Uterine smooth muscle cell (primary cell): ENCODE data around the gene SPEM2. TPM values are rescaled to one million over a fixed set of nuclear protein-coding genes. Genes with fewer than 3 reads are reported as not detected.

ENCODE experiments used
- total RNA-seq: library from RNA; depleted of rRNA; stranded (reverse); fragments of >200 nt; gene quantifications from 2 replicates; pipeline ENCODE4 v1.2.3, GENCODE V29; 2014

The SPEM2 gene
- not detected in 2 replicates for total RNA-seq

DNA sequence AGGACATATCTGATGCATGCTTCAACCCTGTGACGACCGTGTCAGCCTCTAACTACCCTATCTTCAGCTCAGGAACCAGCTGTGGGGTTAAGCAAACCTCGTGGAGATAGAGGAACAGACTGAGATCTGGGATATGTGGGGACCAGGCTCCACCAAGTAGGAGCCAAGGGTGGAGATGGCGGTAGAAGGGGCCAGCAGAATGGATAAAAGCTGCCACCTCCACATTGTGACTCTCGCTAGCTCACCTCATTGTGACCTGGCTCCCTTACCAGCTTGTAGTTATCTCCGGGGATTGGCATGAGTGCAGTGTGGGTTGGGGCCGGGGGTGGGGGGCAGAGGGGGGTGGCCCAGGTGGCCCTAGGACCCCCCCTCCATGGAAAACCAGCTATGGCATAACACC lies at the start of gene SPEM2:
Gene SPEM2, plus strand, starts transcription at position 301 of the 400 bp plus-strand sequence. Its CDS starts 73 bp downstream, at position 374.

DNA sequence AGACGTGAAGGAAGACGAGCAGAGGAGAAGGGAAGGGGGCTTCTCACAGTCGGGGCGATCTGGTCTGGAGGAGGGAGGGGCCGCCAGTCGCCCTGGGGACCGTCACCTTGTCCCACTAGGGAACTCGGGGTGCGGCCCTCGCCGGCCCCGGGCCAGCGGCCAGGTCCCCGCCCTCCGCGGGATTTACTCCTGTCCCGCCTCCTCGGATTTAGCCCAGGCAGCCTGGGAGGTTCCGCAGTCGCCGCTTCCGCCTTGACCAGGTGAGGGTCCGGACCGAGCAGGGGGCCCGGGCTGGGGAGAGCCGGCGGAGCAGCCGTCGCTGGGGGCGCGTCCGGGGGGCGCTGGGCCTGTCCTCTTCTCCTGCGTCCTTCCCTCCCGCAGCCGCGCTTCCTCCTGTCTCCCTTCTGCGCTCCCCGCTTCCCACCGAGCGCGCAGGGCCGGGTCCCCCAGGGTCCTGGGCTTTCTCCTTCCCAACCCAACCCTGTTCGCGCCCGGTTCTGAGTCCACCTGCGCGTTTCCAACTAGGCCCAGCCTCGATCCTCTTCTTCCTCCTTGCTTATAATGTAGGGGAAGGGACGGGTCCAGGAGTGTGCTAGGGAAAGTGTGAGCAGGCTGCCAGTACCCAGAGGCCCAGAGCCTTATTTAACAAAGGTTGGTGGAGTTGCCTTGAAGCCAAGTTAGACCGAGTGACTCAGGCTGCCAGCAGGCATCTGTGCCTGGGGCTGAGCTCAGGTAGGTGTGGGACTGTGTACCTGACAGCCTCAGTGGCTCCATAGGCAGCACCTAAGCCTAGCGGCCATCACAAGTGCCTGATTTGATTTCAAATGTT lies 44.3 kb upstream of the SPEM2 start, which contains the start of gene TNK1:
Gene TNK1, plus strand, starts transcription at position 235 of the 829 bp plus-strand sequence. CDS start 1,838 bp downstream, outside the sequence.

GRCh38 chr17:7394452-7395191 lies 30.8 kb upstream of the SPEM2 start, which contains the start of gene PLSCR3:
TSS of gene PLSCR3 (minus strand) at chr17:7394525. CDS start at chr17:7394110, 415 bp downstream.

DNA sequence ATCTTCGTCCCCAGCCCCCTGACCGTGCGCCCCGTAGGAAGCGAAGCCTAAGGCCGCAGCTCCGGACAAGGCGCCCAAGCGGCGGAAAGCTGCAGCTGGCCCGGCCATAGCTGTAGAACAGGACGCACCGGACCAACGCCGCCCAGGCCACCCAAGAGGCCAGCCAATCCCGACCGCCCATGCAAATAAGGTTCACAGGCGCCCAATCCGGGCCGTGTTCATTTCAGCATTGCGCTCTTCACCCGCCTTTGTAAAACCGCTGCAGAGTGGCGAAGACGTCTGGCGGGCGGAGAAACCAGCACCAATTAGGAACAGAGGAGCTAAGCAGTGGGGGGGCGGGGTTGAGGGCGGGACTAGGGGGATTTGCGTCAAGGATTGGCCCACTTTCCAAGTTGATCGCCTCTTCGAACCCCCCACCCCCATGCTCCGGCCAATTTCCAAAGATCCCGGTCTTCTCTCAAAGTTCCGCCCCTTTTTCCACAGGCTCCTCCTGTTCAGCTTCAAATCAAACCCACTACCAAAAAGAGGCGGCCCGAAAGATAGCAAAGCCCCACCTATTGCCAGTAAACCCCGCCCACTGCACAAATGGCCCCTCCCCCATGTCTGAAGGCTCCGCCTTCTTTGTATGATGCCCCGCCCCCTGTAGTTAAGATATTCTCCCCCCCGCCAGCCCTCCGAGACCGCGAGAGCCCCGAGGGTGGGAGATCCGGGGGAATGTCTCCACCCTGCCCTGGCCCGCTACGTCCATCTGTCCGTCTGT lies 21.3 kb upstream of the SPEM2 start, which contains the start of gene TMEM256:
Gene TMEM256, minus strand, starts transcription at position 121 of the 760 bp plus-strand sequence. Its CDS starts 13 bp downstream, at position 108.

DNA sequence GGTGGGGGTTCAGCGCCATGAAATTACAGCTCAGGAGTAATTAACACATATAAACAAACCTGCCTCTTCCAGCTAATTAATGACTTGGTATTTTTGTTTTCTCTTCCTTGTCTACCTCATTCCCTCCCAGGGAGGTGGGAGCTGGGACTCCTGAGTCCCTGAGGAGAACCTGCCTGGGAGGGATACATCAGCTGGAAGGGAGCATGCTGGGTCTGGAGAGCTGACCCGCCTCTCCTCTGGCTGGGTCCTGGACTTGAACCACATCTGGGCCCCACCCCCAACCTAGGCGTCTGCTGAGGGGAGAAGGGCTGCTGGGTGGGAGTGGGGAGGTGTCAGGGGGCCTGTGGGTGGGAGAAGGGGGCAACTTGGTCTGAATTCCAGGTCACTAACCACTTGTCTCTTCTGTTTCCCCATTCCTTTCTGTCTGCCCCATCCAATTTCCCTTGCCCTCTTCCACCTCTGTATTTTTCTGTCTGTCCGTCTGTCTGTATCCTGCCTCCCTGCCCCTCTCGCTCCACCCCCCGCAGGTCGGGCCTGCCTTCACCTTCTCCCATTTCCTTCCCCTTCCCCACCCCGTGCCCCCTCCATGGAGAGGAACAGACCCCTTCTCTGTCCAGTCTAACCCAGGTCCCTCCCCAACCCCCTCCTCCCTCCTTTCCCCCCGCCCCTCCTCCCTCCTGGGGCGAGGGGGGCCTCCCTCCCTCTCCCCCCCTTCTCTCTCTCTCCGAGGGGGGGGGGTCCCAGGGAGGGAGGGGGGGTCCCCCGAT lies 17.7 kb upstream of the SPEM2 start, which contains the start of gene NLGN2:
Gene NLGN2, plus strand, starts transcription at position 361 of the 767 bp plus-strand sequence. CDS start 411 bp downstream, outside the sequence.

GRCh38 chr17:7419819-7420610 lies 5.4 kb upstream of the SPEM2 start, which contains the start of gene SPEM1:
TSS of gene SPEM1 (plus strand) at chr17:7420324. CDS start at chr17:7420385, 61 bp downstream.

DNA sequence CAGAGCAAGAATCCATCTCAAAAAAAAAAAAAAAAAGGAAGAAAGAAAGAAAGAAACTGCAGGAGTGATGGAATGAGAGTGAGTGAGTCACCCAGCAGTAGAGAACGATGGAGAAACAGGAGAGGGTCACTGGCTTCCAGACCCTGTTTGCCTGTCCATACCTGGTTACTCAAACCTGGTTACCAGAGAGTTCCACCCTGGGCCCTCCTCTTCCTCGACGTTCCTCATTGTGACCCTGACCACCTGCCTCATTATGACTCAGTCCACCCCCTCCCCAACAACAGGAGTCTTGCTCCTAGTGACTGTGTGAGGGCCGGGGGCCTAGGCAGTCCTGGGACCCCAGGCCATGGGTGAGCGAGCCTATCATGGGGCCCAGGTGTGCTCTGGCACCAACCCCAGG lies 3.1 kb downstream of the SPEM2 start, which contains the start of gene SPEM3:
Gene SPEM3, plus strand, starts transcription at position 301 of the 400 bp plus-strand sequence. Its CDS starts 46 bp downstream, at position 347.

GRCh38 chr17:7439462-7440112 lies 14.2 kb downstream of the SPEM2 start, which contains the start of gene FGF11:
TSS of gene FGF11 (plus strand) at chr17:7439512. CDS start at chr17:7439621, 109 bp downstream.

GRCh38 chr17:7444682-7445618 lies 19.5 kb downstream of the SPEM2 start, which contains the start of gene CHRNB1:
TSS of gene CHRNB1 (plus strand) at chr17:7445061. CDS start at chr17:7445128, 67 bp downstream.

Other genes with a start within 250 kb of the SPEM2 start
- 1.3 and 1.4 TPM in 2 replicates for gene ASGR1, start 246.2 kb upstream of the SPEM2 start, total RNA-seq
- gene DLG4, start 205.8 kb upstream of the SPEM2 start, total RNA-seq, result 15.9 and 19.2 TPM in 2 replicates
- gene ACADVL, start 205.7 kb upstream of the SPEM2 start, total RNA-seq, result 162 and 238 TPM in 2 replicates
- 95.3 and 99.5 TPM in 2 replicates for gene DVL2, start 191.1 kb upstream of the SPEM2 start, total RNA-seq
- gene PHF23, start 186.2 kb upstream of the SPEM2 start, total RNA-seq, result 42.5 and 45.5 TPM in 2 replicates
- gene GABARAP, start 183.2 kb upstream of the SPEM2 start, total RNA-seq, result 74.6 and 149 TPM in 2 replicates
- gene CTDNEP1, start 173.9 kb upstream of the SPEM2 start, total RNA-seq, result 25.7 and 27.9 TPM in 2 replicates
- gene ELP5, start 173.4 kb upstream of the SPEM2 start, total RNA-seq, result 33.0 and 35.5 TPM in 2 replicates
- 2.1 and 4.5 TPM in 2 replicates for gene CLDN7, start 163.1 kb upstream of the SPEM2 start, total RNA-seq
- gene SLC2A4, start 143.9 kb upstream of the SPEM2 start, total RNA-seq, result under 0.01 TPM in 2 replicates
- gene YBX2, start 131.0 kb upstream of the SPEM2 start, total RNA-seq, result under 0.01 TPM in 2 replicates
- gene EIF5A, start 118.0 kb upstream of the SPEM2 start, total RNA-seq, result 450 and 1,318 TPM in 2 replicates
- gene GPS2, start 110.3 kb upstream of the SPEM2 start, total RNA-seq, result 34.6 and 43.2 TPM in 2 replicates
- 24.0 and 32.6 TPM in 2 replicates for gene NEURL4, start 96.3 kb upstream of the SPEM2 start, total RNA-seq
- gene ACAP1, start 89.1 kb upstream of the SPEM2 start, total RNA-seq, result 2.4 and 5.7 TPM in 2 replicates
- gene KCTD11, start 73.5 kb upstream of the SPEM2 start, total RNA-seq, result 6.5 and 9.4 TPM in 2 replicates
- not detected in 2 replicates for gene TMEM95, start 70.5 kb upstream of the SPEM2 start, total RNA-seq
- under 0.01 and 0.66 TPM in 2 replicates for gene TNK1, start 44.5 kb upstream of the SPEM2 start, total RNA-seq
- gene PLSCR3, start 31.1 kb upstream of the SPEM2 start, total RNA-seq, result 11.4 and 20.5 TPM in 2 replicates
- gene TMEM256, start 21.5 kb upstream of the SPEM2 start, total RNA-seq, result 69.7 and 102 TPM in 2 replicates
- 8.2 and 10.7 TPM in 2 replicates for gene NLGN2, start 17.8 kb upstream of the SPEM2 start, total RNA-seq
- gene SPEM1, start 5.3 kb upstream of the SPEM2 start, total RNA-seq, result not detected in 2 replicates
- gene SPEM3, start 3.2 kb downstream of the SPEM2 start, total RNA-seq, result not detected in 2 replicates
- gene TMEM102, start 9.8 kb downstream of the SPEM2 start, total RNA-seq, result 1.2 and 2.2 TPM in 2 replicates
- 0.77 and 1.7 TPM in 2 replicates for gene FGF11, start 13.9 kb downstream of the SPEM2 start, total RNA-seq
- 3.4 and 6.6 TPM in 2 replicates for gene CHRNB1, start 19.4 kb downstream of the SPEM2 start, total RNA-seq
- 14.8 and 24.1 TPM in 2 replicates for gene ZBTB4, start 54.0 kb downstream of the SPEM2 start, total RNA-seq
- gene SLC35G6, start 55.8 kb downstream of the SPEM2 start, total RNA-seq, result not detected in 2 replicates
- gene POLR2A, start 58.8 kb downstream of the SPEM2 start, total RNA-seq, result 90.6 and 114 TPM in 2 replicates
- 6.1 and 10.0 TPM in 2 replicates for gene TNFSF12, start 123.4 kb downstream of the SPEM2 start, total RNA-seq
- gene TNFSF13, start 133.1 kb downstream of the SPEM2 start, total RNA-seq, result 0.44 and 0.75 TPM in 2 replicates
- 73.1 and 83.8 TPM in 2 replicates for gene SENP3, start 136.3 kb downstream of the SPEM2 start, total RNA-seq
- 12.8 and 16.2 TPM in 2 replicates for gene CD68, start 154.0 kb downstream of the SPEM2 start, total RNA-seq
- gene MPDU1, start 158.2 kb downstream of the SPEM2 start, total RNA-seq, result 77.5 and 140 TPM in 2 replicates
- 0.12 and 0.33 TPM in 2 replicates for gene SOX15, start 164.5 kb downstream of the SPEM2 start, total RNA-seq
- gene FXR2, start 189.3 kb downstream of the SPEM2 start, total RNA-seq, result 62.0 and 65.4 TPM in 2 replicates
- gene SAT2, start 202.2 kb downstream of the SPEM2 start, total RNA-seq, result 30.0 and 43.9 TPM in 2 replicates
- 0.11 and 0.37 TPM in 2 replicates for gene SHBG, start 204.5 kb downstream of the SPEM2 start, total RNA-seq
- not detected in 2 replicates for gene ATP1B2, start 225.3 kb downstream of the SPEM2 start, total RNA-seq